Activated CD8-positive, alpha-beta T cell treated with anti-CD3 and anti-CD28 coated beads for 36 hours (primary cell): ENCODE data around the gene TRPC6. TPM values are rescaled to one million over a fixed set of nuclear protein-coding genes. Genes with fewer than 3 reads are reported as not detected.

Experiments used
- ATAC-seq: fragments of 200-7000 bp; cut with Tn5 transposase; one replicate; pipeline ENCODE4 v1.10.0; 2021; ENCODE audit warnings: mild to moderate bottlenecking, moderate library complexity
- CTCF ChIA-PET: fragments of 350-600 bp; sonication (Branson Sonifier 250); formaldehyde crosslinking; loops from one replicate; lab custom pipeline; 2021; ENCODE audit warnings: antibody characterized with exemption; lab: Charles Lee
- POLR2A ChIA-PET: fragments of 350-600 bp; sonication (Branson Sonifier 250); formaldehyde crosslinking; loops from one replicate; lab custom pipeline; 2021; ENCODE audit warnings: antibody characterized with exemption; lab: Charles Lee
- DNase-seq: peaks from one replicate; pipeline ENCODE4 v3.0.0-alpha.2; 2020
- H3K27ac Mint-ChIP-seq: one replicate; pipeline ENCODE4 v1.8.0; 2021; ENCODE audit warnings: mild to moderate bottlenecking, mixed read lengths
- H3K27me3 Mint-ChIP-seq: one replicate; pipeline ENCODE4 v1.8.0; 2021; ENCODE audit warnings: mixed read lengths
- H3K36me3 Mint-ChIP-seq: one replicate; pipeline ENCODE4 v1.8.0; 2021; ENCODE audit warnings: low read depth, mixed read lengths
- H3K4me1 Mint-ChIP-seq: one replicate; pipeline ENCODE4 v1.8.0; 2021; ENCODE audit warnings: low read depth, mixed read lengths
- H3K4me3 Mint-ChIP-seq: one replicate; pipeline ENCODE4 v1.8.0; 2021; ENCODE audit warnings: mild to moderate bottlenecking, moderate library complexity, mixed read lengths
- H3K9me3 Mint-ChIP-seq: one replicate; pipeline ENCODE4 v1.8.0; 2021; ENCODE audit warnings: mixed read lengths
- CTCF ChIP-seq: fragments of 200-600 bp; IDR thresholded peaks from one replicate; pipeline ENCODE4 v1.8.0; 2022; ENCODE audit warnings: antibody characterized with exemption, mild to moderate bottlenecking
- intact Hi-C: fragments of 100-400 bp; cut with micrococcal nuclease; formaldehyde crosslinking; loops from one replicate; pipeline ENCODE4 v1.10.0; 2022
- total RNA-seq, 2 experiments: library from RNA; stranded (reverse); gene quantifications; one replicate each; pipeline ENCODE4 v1.2.3, GENCODE V29; 2021

Gene TRPC6
- total RNA-seq, 2 experiments from 2014 or later = not detected

- DNase-seq = no peak
- no peak overlapping the region for H3K27ac Mint-ChIP-seq
- no peak for TF ChIP-seq CTCF
- no peaks in the 10 kb centered on the region for H3K9me3 Mint-ChIP-seq
- CTCF ChIA-PET = no interaction called here
- POLR2A ChIA-PET = no interaction called here
- H3K4me3 Mint-ChIP-seq = no peak overlapping the region
- no peak for ATAC-seq
- no peaks in the 10 kb centered on the region for H3K27me3 Mint-ChIP-seq
- no peaks in the 10 kb centered on the region for H3K36me3 Mint-ChIP-seq
- intact Hi-C loops = no loop called here
- H3K4me1 Mint-ChIP-seq = no peaks in the 10 kb centered on the region
Observed at GRCh38 chr11:101566626-101567025, 17.2 kb downstream of the TRPC6 start.

DNA sequence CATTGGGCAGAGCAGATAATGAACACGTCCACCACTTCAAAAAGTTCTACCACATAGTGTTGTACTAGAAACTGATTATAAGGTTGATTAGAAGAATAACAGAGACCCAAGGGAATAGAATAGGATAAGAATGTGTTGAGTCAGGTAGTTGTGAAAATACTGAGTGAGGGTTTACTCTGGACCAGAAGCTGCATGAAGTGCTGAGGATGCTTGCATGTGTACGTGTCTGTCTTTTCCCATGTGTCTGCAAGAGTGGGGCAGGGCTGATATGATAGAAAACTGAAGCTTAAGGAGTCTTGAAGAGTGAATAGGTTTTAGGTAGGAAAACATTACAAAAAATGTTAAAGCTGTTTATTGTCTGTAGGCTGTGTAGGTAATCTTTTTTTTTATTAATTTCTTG is 20.6 kb downstream of the TRPC6 start:
- no peak for ATAC-seq
- no peak overlapping the region for H3K4me3 Mint-ChIP-seq
- CTCF ChIA-PET = no interaction called here

DNA sequence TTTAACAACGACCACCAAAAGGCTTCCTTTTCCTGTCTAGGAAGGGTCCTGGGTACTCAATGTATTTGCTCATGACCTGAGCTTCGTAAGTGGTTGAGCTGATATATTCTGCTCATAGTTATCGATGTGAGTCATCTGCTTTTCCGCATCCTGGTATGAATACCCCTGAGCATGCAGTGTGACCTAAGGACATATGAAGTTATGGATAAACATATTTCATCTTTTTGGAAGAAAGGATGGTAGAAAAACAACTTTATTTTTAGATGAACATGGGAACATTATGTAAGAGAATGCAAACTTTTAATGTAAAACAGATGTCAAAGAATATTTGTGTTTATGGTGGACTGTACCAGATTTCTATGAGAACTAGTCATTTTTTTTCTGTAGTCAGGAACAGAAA is 28.4 kb downstream of the TRPC6 start:
- intact Hi-C loops = no loop called here
- ATAC-seq (no peak), DNase-seq (no peak)
- no peak overlapping the region for H3K27ac Mint-ChIP-seq
- ChIA-PET POLR2A (no interaction called here), CTCF (no interaction called here)
- H3K9me3 Mint-ChIP-seq = peaks cover 1% of the 10 kb centered on the region
- no peak for TF ChIP-seq CTCF
- no peaks in the 10 kb centered on the region for H3K36me3 Mint-ChIP-seq
- H3K4me1 Mint-ChIP-seq = no peaks in the 10 kb centered on the region
- no peaks in the 10 kb centered on the region for H3K27me3 Mint-ChIP-seq
- H3K4me3 Mint-ChIP-seq = no peak overlapping the region

More for the DNA sequence above, 20.6 kb downstream of the TRPC6 start:
- H3K27ac Mint-ChIP-seq = no peak overlapping the region
- H3K36me3 Mint-ChIP-seq = no peaks in the 10 kb centered on the region
- TF ChIP-seq CTCF = no peak
- H3K27me3 Mint-ChIP-seq = no peaks in the 10 kb centered on the region
- H3K4me1 Mint-ChIP-seq = no peaks in the 10 kb centered on the region
- H3K9me3 Mint-ChIP-seq = no peaks in the 10 kb centered on the region
- intact Hi-C loops = no loop called here
- DNase-seq = no peak
- POLR2A ChIA-PET = no interaction called here

DNA sequence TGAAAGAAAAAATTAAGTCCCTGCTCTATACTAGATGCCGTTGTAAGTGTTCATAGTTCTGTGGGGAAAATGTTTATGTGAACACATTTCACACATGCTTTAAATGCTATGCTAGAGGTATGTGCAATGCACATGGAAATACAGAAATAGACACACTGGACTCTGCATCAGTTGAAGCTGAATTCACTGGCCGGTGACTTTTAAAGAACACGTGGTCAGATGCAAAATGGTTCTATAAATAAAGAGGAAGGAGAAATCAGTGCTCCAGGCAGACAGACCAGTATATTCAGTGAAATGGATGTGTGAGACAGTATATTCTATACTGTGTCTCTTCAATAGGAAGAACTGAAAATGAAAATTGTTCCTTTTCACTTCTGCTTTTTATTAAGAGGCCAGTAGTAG is 29.9 kb downstream of the TRPC6 start:
- CTCF ChIA-PET = no interaction called here
- no peak for TF ChIP-seq CTCF

DNA sequence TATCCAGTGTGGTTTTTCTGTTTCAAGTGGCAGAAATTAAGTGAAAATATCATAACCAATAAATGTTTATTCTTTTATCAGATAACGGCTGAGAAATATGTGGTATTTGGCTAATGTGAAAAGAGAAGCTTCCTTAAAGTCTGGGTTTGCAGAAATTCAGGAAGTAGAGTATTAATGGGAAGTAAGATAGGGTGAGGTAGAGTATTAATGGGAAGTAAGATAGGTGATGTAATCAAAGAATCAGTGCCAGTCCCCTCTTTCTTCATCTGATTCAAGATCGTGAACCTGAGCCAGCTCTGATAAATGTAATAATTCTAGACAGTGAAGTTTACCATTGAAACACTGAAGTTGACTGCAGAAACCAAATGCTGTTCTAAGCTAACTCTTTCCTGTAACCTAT is 30.9 kb downstream of the TRPC6 start:
- POLR2A ChIA-PET = no interaction called here
- H3K27ac Mint-ChIP-seq = no peak overlapping the region
- DNase-seq (no peak), ATAC-seq (no peak)
- no peaks in the 10 kb centered on the region for H3K4me1 Mint-ChIP-seq
- peaks cover 1% of the 10 kb centered on the region for H3K9me3 Mint-ChIP-seq
- H3K4me3 Mint-ChIP-seq = no peak overlapping the region
- CTCF ChIA-PET = no interaction called here
- intact Hi-C loops = no loop called here
- no peaks in the 10 kb centered on the region for H3K27me3 Mint-ChIP-seq
- no peaks in the 10 kb centered on the region for H3K36me3 Mint-ChIP-seq
- TF ChIP-seq CTCF = no peak

More for the DNA sequence above, 29.9 kb downstream of the TRPC6 start:
- H3K27ac Mint-ChIP-seq = no peak overlapping the region
- peaks cover 1% of the 10 kb centered on the region for H3K9me3 Mint-ChIP-seq
- POLR2A ChIA-PET = interaction anchor here (0.6 kb wide), 1 partner anchor 53 kb away, joined by 4 read pairs; no protein-coding TSS in a partner anchor
- no peak for DNase-seq
- H3K4me1 Mint-ChIP-seq = no peaks in the 10 kb centered on the region
- intact Hi-C loops = no loop called here
- no peaks in the 10 kb centered on the region for H3K27me3 Mint-ChIP-seq
- no peak overlapping the region for H3K4me3 Mint-ChIP-seq
- no peaks in the 10 kb centered on the region for H3K36me3 Mint-ChIP-seq
- no peak for ATAC-seq
